Esophagus squamous epithelium (tissue), 5 donors: ENCODE results near the gene CHST1. TPM values are rescaled to one million over a fixed set of nuclear protein-coding genes. Genes with fewer than 3 reads are reported as not detected.

Experiments
- DNase-seq: peaks from one replicate; lab custom pipeline; 2025; lab: John Stamatoyannopoulos, UW
- H3K27ac ChIP-seq, 4 donors: fragments of 200-600 bp; sonication (generic); one replicate each; pipeline ENCODE4 v1.5.1; 2016 to 2019; ENCODE audit warnings: mild to moderate bottlenecking in 1 of 4
- H3K27me3 ChIP-seq, 4 donors: fragments of 200-600 bp; sonication (generic); 1 replicate in 3 of 4; 2 replicates in 1 of 4; pipeline versions ENCODE4 v1.5.1 to v1.6.0; 2017 to 2021; ENCODE audit warnings: antibody characterized with exemption in 1 of 4
- H3K36me3 ChIP-seq, 3 donors: fragments of 200-600 bp; sonication (generic); one replicate each; pipeline ENCODE4 v1.5.1; 2016 to 2019
- H3K4me1 ChIP-seq, 3 donors: fragments of 200-600 bp; sonication (generic); one replicate each; pipeline ENCODE4 v1.5.1; 2017 to 2019
- H3K4me3 ChIP-seq, 4 donors: fragments of 200-600 bp; sonication (generic); 1 replicate in 3 of 4; 2 replicates in 1 of 4; pipeline ENCODE4 v1.5.1; 2016 to 2019; ENCODE audit warnings: mild to moderate bottlenecking in 2 of 4, moderate library complexity in 1 of 4
- H3K9me3 ChIP-seq, 3 donors: fragments of 200-600 bp; sonication (generic); one replicate each; pipeline ENCODE4 v1.5.1; 2016 to 2019
- CTCF ChIP-seq, 6 experiments: fragments of 450-650 bp in 4 of 6; fragments of 200-600 bp in 2 of 6; sonication (generic) in 2 of 6; IDR thresholded peaks; one replicate each; pipeline ENCODE4 v1.5.1; 2016 to 2019; ENCODE audit warnings: antibody characterized with exemption in 6 of 6, mild to moderate bottlenecking in 4 of 6, moderate library complexity in 4 of 6
- POLR2A ChIP-seq, 4 donors: fragments of 450-650 bp; IDR thresholded peaks; one replicate each; pipeline ENCODE4 v1.6.1; 2017; ENCODE audit warnings: antibody characterized with exemption in 4 of 4, mild to moderate bottlenecking in 4 of 4, moderate library complexity in 3 of 4
- WGBS, 2 donors: methylation state at CpG; one replicate each; pipeline ENCODE4 v1.1.5; 2018; 5-methylcytosine and 5-hydroxymethylcytosine counted together
- intact Hi-C: fragments of 100-400 bp; cut with DNase I; formaldehyde crosslinking; loops from one replicate; pipeline ENCODE4 v1.15.0; 2022
- total RNA-seq, 4 donors: library from RNA; depleted of rRNA; stranded (reverse); fragments of >200 nt; gene quantifications; one replicate each; pipeline ENCODE4 v1.1.0, GENCODE V29; 2016
- donor health status: DM: yes; HTN: yes; CAD: no.

Gene CHST1
- total RNA-seq, 4 donors from 2014 or later, result 0.27 to 2.7 (median 0.70) TPM

GRCh38 chr11:45688472-45689033, 23.1 kb upstream of the CHST1 start:
- Histone ChIP-seq H3K4me1 (no peaks in the 10 kb centered on the region), H3K9me3 (no peaks in the 10 kb centered on the region), H3K4me3 (no peak overlapping the region), H3K27me3 (peaks cover 0 to 21% (median 0%) of the 10 kb centered on the region in 4 donors), H3K27ac (no peak overlapping the region), H3K36me3 (no peaks in the 10 kb centered on the region)
- whole genome bisulfite sequencing, 2 donors, result 49 to 59% methylated on average over 6 to 7 of the region's 7 CpGs
- no peak for DNase-seq
- no peak for TF ChIP-seq CTCF (IDR thresholded peaks at IDR 0.05)
- no peak for TF ChIP-seq POLR2A (IDR thresholded peaks at IDR 0.05)
- intact Hi-C loops, result no loop called here

- TF ChIP-seq CTCF (IDR thresholded peaks at IDR 0.05), result no peak
- TF ChIP-seq POLR2A (IDR thresholded peaks at IDR 0.05), result no peak
- no peaks in the 10 kb centered on the region for H3K9me3 ChIP-seq
- no peak overlapping the region for H3K27ac ChIP-seq
- H3K36me3 ChIP-seq, result no peaks in the 10 kb centered on the region
- H3K27me3 ChIP-seq, result peaks cover 0 to 23% (median 0%) of the 10 kb centered on the region in 4 donors
- H3K4me3 ChIP-seq, result no peak overlapping the region
- WGBS, 2 donors, result 72 to 91% methylated on average over 6 of the region's 6 CpGs
- H3K4me1 ChIP-seq, result no peaks in the 10 kb centered on the region
- intact Hi-C loops, result no loop called here
- DNase-seq, result no peak
These were observed 22.4 kb upstream of the CHST1 start for GRCh38 chr11:45687836-45688235.

- no peak overlapping the region for H3K27ac ChIP-seq
- H3K9me3 ChIP-seq, result no peaks in the 10 kb centered on the region
- H3K4me3 ChIP-seq, result no peak overlapping the region
- peaks cover 0 to 24% (median 0%) of the 10 kb centered on the region in 4 donors for H3K27me3 ChIP-seq
- no peaks in the 10 kb centered on the region for H3K4me1 ChIP-seq
- no peaks in the 10 kb centered on the region for H3K36me3 ChIP-seq
- TF ChIP-seq POLR2A (IDR thresholded peaks at IDR 0.05) (no peak), CTCF (IDR thresholded peaks at IDR 0.05) (no peak)
- WGBS, 2 donors, result 70 to 80% methylated on average over 5 to 7 of the region's 7 CpGs
- DNase-seq, result no peak
- intact Hi-C loops, result no loop called here
These were observed 20.6 kb upstream of the CHST1 start for GRCh38 chr11:45685964-45686537.

- WGBS, 2 donors, result 62 to 68% methylated on average over 6 of the region's 6 CpGs
- TF ChIP-seq CTCF (IDR thresholded peaks at IDR 0.05) (no peak), POLR2A (IDR thresholded peaks at IDR 0.05) (no peak)
- intact Hi-C loops, result no loop called here
- Histone ChIP-seq H3K27ac (no peak overlapping the region), H3K27me3 (peaks cover 0 to 24% (median 0%) of the 10 kb centered on the region in 4 donors), H3K9me3 (no peaks in the 10 kb centered on the region), H3K4me1 (no peaks in the 10 kb centered on the region), H3K4me3 (no peak overlapping the region), H3K36me3 (no peaks in the 10 kb centered on the region)
- DNase-seq, result no peak
These were observed 19.0 kb upstream of the CHST1 start for GRCh38 chr11:45684440-45684839.

- no peaks in the 10 kb centered on the region for H3K9me3 ChIP-seq
- no peaks in the 10 kb centered on the region for H3K4me1 ChIP-seq
- H3K27ac ChIP-seq, result no peak overlapping the region
- no peak for DNase-seq
- no peak overlapping the region for H3K4me3 ChIP-seq
- TF ChIP-seq CTCF (IDR thresholded peaks at IDR 0.05) (no peak), POLR2A (IDR thresholded peaks at IDR 0.05) (no peak)
- WGBS, 2 donors, result 72 to 73% methylated on average over 5 to 6 of the region's 8 CpGs
- no peaks in the 10 kb centered on the region for H3K36me3 ChIP-seq
- intact Hi-C loops, result no loop called here
- H3K27me3 ChIP-seq, result peaks cover 0 to 24% (median 0%) of the 10 kb centered on the region in 4 donors
These were observed 18.0 kb upstream of the CHST1 start for GRCh38 chr11:45683271-45684058.
